ENCODE measurements around the gene YES1.

DNA sequence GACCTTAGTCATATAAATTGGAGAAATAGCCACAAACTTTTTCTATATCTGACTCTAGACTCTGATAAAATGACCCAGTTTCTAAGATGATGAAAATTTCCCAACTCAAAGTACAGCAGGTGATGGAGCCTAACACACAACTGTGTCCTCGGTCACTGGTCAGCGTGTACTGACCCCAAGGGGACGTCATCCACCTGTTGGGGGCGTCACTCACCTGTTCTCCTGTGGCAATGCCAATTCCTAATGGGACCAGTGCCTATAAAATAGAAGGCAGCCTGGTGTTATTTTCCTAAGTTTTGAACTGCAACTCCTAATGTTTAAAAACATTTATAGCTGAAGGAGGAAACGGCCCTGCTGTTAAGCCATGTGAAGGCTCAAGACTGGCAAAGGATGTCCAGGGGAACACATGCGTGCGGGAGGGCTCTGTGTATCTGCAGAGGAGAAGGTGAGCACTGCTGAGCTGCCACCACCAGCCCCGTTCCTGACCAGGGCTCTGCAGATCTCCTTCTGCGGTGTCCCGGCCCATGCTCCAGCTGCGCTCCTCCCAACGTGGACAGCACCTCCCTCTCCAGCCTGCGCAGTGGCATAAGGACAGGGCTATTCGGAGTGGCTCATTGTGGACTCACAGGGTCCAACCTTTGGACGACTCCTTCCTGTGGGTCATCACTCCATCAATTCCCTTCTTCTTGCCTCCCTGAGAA, 133.4 kb downstream of the YES1 start:
- no peak for TF ChIP-seq GABPA (IDR thresholded peaks at IDR 0.05; ENCODE audit: borderline replicate concordance, insufficient read depth, low read length)
- TF ChIP-seq, protein P1, sequence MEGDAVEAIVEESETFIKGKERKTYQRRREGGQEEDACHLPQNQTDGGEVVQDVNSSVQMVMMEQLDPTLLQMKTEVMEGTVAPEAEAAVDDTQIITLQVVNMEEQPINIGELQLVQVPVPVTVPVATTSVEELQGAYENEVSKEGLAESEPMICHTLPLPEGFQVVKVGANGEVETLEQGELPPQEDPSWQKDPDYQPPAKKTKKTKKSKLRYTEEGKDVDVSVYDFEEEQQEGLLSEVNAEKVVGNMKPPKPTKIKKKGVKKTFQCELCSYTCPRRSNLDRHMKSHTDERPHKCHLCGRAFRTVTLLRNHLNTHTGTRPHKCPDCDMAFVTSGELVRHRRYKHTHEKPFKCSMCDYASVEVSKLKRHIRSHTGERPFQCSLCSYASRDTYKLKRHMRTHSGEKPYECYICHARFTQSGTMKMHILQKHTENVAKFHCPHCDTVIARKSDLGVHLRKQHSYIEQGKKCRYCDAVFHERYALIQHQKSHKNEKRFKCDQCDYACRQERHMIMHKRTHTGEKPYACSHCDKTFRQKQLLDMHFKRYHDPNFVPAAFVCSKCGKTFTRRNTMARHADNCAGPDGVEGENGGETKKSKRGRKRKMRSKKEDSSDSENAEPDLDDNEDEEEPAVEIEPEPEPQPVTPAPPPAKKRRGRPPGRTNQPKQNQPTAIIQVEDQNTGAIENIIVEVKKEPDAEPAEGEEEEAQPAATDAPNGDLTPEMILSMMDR (IDR thresholded peaks at IDR 0.05; ENCODE audit: control extremely low read depth in 1 of 3, insufficient read depth in 1 of 3, low read depth in 1 of 3, low read length in 3 of 3), result peak; percentile 35 to 67 (median 51)
- no peak for TF ChIP-seq TEAD4 (IDR thresholded peaks at IDR 0.05; ENCODE audit: low read depth, low read length)
- TF ChIP-seq EZH2 (IDR thresholded peaks at IDR 0.05; ENCODE audit: low read depth, low read length, severe bottlenecking), result no peak
- TF ChIP-seq POLR2A (IDR thresholded peaks at IDR 0.05; ENCODE audit: control extremely low read depth in 1 of 2, low read depth in 2 of 2, low read length in 2 of 2), result no peak
- TF ChIP-seq POLR2AphosphoS5 (IDR thresholded peaks at IDR 0.05; ENCODE audit: low read depth, low read length), result peak; percentile 40; the same call in 1 of the 2 replicates
- TF ChIP-seq SRF (IDR thresholded peaks at IDR 0.05; ENCODE audit: low read depth, low read length), result no peak
- TF ChIP-seq KDM5A (IDR thresholded peaks at IDR 0.05; ENCODE audit: low read length), result no peak
- TF ChIP-seq SP4 (IDR thresholded peaks at IDR 0.05; ENCODE audit: low read length), result no peak
